Liver (tissue), 9 donors: ENCODE results near the gene LCN6. TPM values are rescaled to one million over a fixed set of nuclear protein-coding genes. Genes with fewer than 3 reads are reported as not detected.
A peak's percentile ranks its signal among the peaks of the same experiment; 100 is the strongest.

ENCODE experiments used
- DNase-seq: peaks from one replicate; pipeline ENCODE4 v3.0.0-alpha.2; 2017; ENCODE audit warnings: low spot score
- H3K27ac ChIP-seq, 2 donors: one replicate each; pipeline ENCODE4 v1.7.0; 2013; ENCODE audit warnings: inconsistent platforms in 2 of 2, low read length in 2 of 2, control low read depth in 1 of 2, low read depth in 1 of 2, mild to moderate bottlenecking in 1 of 2
- H3K27me3 ChIP-seq, 4 donors: one replicate each; pipeline versions ENCODE4 v1.6.1 to v1.7.0; 2013; ENCODE audit warnings: low read length in 3 of 4, inconsistent platforms in 1 of 4, mild to moderate bottlenecking in 1 of 4, moderate library complexity in 1 of 4; ENCODE audit not compliant: control insufficient read depth in 4 of 4, insufficient read depth in 4 of 4
- H3K36me3 ChIP-seq, 4 donors: one replicate each; pipeline versions ENCODE4 v1.6.1 to v1.7.0; 2013; ENCODE audit warnings: low read length in 3 of 4, mild to moderate bottlenecking in 3 of 4, low read depth in 1 of 4, moderate library complexity in 1 of 4; ENCODE audit not compliant: control insufficient read depth in 4 of 4, insufficient read depth in 3 of 4
- H3K4me1 ChIP-seq, 4 donors: one replicate each; pipeline versions ENCODE4 v1.6.1 to v1.7.0; 2013; ENCODE audit warnings: low read length in 3 of 4, mild to moderate bottlenecking in 3 of 4, moderate library complexity in 1 of 4; ENCODE audit not compliant: control insufficient read depth in 4 of 4, insufficient read depth in 4 of 4
- H3K4me3 ChIP-seq, 3 donors: one replicate each; pipeline versions ENCODE4 v1.6.1 to v1.7.0; 2013; ENCODE audit warnings: low read length in 3 of 3, control low read depth in 1 of 3, low read depth in 1 of 3, mild to moderate bottlenecking in 1 of 3
- H3K9ac ChIP-seq, 2 donors: one replicate each; pipeline ENCODE4 v1.7.0; 2013; ENCODE audit warnings: low read length in 2 of 2, mild to moderate bottlenecking in 2 of 2, moderate library complexity in 2 of 2, control low read depth in 1 of 2, low read depth in 1 of 2
- H3K9me3 ChIP-seq, 4 donors: one replicate each; pipeline versions ENCODE4 v1.6.1 to v1.7.0; 2013; ENCODE audit warnings: low read length in 3 of 4; ENCODE audit not compliant: control insufficient read depth in 4 of 4
- ATF3 ChIP-seq: IDR thresholded peaks from 2 replicates; pipeline ENCODE4 v1.6.1; 2016; ENCODE audit warnings: antibody characterized with exemption
- EGR1 ChIP-seq, 2 donors: IDR thresholded peaks; 2 replicates each; pipeline ENCODE4 v1.6.1; 2016 to 2018; ENCODE audit warnings: antibody characterized with exemption in 2 of 2, low read depth in 2 of 2
- FOXA1 ChIP-seq: IDR thresholded peaks from 2 replicates; pipeline ENCODE4 v1.6.1; 2016; ENCODE audit warnings: antibody characterized with exemption
- FOXA2 ChIP-seq: IDR thresholded peaks from 2 replicates; pipeline ENCODE4 v1.6.1; 2016; ENCODE audit warnings: antibody characterized with exemption
- GABPA ChIP-seq, 2 donors: IDR thresholded peaks in 1 of 2; conservative IDR thresholded peaks in 1 of 2; 2 replicates each; pipeline ENCODE4 v1.6.1; 2016; ENCODE audit warnings: antibody characterized with exemption in 2 of 2, mild to moderate bottlenecking in 1 of 2, moderate library complexity in 1 of 2
- HNF4A ChIP-seq, 2 donors: conservative IDR thresholded peaks; 2 replicates each; pipeline ENCODE4 v1.6.1; 2016; ENCODE audit warnings: antibody characterized with exemption in 2 of 2, mild to moderate bottlenecking in 2 of 2
- HNF4G ChIP-seq: IDR thresholded peaks from 2 replicates; pipeline ENCODE4 v1.6.1; 2016; ENCODE audit warnings: antibody characterized with exemption
- MAX ChIP-seq: IDR thresholded peaks from 2 replicates; pipeline ENCODE4 v1.6.1; 2016; ENCODE audit warnings: antibody characterized with exemption
- NR2F2 ChIP-seq: IDR thresholded peaks from 2 replicates; pipeline ENCODE4 v1.6.1; 2016; ENCODE audit warnings: antibody characterized with exemption
- RAD21 ChIP-seq, 2 donors: IDR thresholded peaks; 2 replicates each; pipeline ENCODE4 v1.6.1; 2016; ENCODE audit warnings: antibody characterized with exemption in 2 of 2, mild to moderate bottlenecking in 2 of 2
- SP1 ChIP-seq: IDR thresholded peaks from 2 replicates; pipeline ENCODE4 v1.6.1; 2018; ENCODE audit warnings: antibody characterized with exemption, mild to moderate bottlenecking
- TAF1 ChIP-seq: conservative IDR thresholded peaks from 2 replicates; pipeline ENCODE4 v1.6.1; 2016; ENCODE audit warnings: antibody characterized with exemption, mild to moderate bottlenecking
- YY1 ChIP-seq: IDR thresholded peaks from 2 replicates; pipeline ENCODE4 v1.6.1; 2016; ENCODE audit warnings: antibody characterized with exemption, mild to moderate bottlenecking
- WGBS: extraction: QIAGEN DNeasy Blood & Tissue Kit; methylation state at CpG from one replicate; pipeline ENCODE4 v1.1.7; 2013; 5-methylcytosine and 5-hydroxymethylcytosine counted together
- polyA plus RNA-seq, 2 donors: library from polyadenylated mRNA; stranded (reverse) in 1 of 2; unstranded in 1 of 2; fragments of 200-250 nt in 1 of 2; fragments of >200 nt in 1 of 2; fragmentation: Nextera tagmentation in 1 of 2; extraction: Ambion mirVana in 1 of 2; gene quantifications; one replicate each; pipeline versions ENCODE4 v1.2.1 to v1.2.3, GENCODE V29; 2013 to 2015
- total RNA-seq, 2 donors: library from RNA; depleted of rRNA; stranded (reverse); fragments of >200 nt; gene quantifications; one replicate each; pipeline ENCODE4 v1.2.3, GENCODE V29; 2014
- TF ChIP-seq, protein P1 (sequence below): fragments of 150-350 bp; IDR thresholded peaks from 2 replicates; pipeline ENCODE4 v1.5.1; 2017; ENCODE audit warnings: improper control_type of control experiment, low read depth, low read length; ENCODE audit not compliant: missing input control
- TF ChIP-seq, protein P2 (sequence below): IDR thresholded peaks from 2 replicates; pipeline ENCODE4 v1.6.1; 2016; ENCODE audit warnings: antibody characterized with exemption
- donor health status: healthy.
- donor health status: healthy.
- donor health status: healthy.
- donor health status: healthy.
- donor health status: healthy.

Gene LCN6
- total and polyA plus RNA-seq, 4 donors, result 0.14 to 0.32 TPM; not detected in 2

- Histone ChIP-seq H3K27me3 (no peaks in the 10 kb centered on the region), H3K36me3 (no peaks in the 10 kb centered on the region), H3K9me3 (no peaks in the 10 kb centered on the region), H3K27ac (no peak overlapping the region), H3K4me1 (peaks cover 0 to 37% (median 30%) of the 10 kb centered on the region in 4 donors), H3K9ac (no peak overlapping the region), H3K4me3 (no peak overlapping the region)
- 65% methylated on average over 9 of the region's 9 CpGs for WGBS
- no peak for DNase-seq
- no peak for TF ChIP-seq FOXA1
- TF ChIP-seq RAD21 (IDR thresholded peaks at IDR 0.05), result peak; percentile 26 to 42
- TF ChIP-seq, protein P1, sequence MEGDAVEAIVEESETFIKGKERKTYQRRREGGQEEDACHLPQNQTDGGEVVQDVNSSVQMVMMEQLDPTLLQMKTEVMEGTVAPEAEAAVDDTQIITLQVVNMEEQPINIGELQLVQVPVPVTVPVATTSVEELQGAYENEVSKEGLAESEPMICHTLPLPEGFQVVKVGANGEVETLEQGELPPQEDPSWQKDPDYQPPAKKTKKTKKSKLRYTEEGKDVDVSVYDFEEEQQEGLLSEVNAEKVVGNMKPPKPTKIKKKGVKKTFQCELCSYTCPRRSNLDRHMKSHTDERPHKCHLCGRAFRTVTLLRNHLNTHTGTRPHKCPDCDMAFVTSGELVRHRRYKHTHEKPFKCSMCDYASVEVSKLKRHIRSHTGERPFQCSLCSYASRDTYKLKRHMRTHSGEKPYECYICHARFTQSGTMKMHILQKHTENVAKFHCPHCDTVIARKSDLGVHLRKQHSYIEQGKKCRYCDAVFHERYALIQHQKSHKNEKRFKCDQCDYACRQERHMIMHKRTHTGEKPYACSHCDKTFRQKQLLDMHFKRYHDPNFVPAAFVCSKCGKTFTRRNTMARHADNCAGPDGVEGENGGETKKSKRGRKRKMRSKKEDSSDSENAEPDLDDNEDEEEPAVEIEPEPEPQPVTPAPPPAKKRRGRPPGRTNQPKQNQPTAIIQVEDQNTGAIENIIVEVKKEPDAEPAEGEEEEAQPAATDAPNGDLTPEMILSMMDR, result peak; percentile 20
- no peak for TF ChIP-seq TAF1
- TF ChIP-seq, protein P2, sequence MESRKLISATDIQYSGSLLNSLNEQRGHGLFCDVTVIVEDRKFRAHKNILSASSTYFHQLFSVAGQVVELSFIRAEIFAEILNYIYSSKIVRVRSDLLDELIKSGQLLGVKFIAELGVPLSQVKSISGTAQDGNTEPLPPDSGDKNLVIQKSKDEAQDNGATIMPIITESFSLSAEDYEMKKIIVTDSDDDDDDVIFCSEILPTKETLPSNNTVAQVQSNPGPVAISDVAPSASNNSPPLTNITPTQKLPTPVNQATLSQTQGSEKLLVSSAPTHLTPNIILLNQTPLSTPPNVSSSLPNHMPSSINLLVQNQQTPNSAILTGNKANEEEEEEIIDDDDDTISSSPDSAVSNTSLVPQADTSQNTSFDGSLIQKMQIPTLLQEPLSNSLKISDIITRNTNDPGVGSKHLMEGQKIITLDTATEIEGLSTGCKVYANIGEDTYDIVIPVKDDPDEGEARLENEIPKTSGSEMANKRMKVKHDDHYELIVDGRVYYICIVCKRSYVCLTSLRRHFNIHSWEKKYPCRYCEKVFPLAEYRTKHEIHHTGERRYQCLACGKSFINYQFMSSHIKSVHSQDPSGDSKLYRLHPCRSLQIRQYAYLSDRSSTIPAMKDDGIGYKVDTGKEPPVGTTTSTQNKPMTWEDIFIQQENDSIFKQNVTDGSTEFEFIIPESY, result no peak
These were observed 36.1 kb upstream of the LCN6 start for GRCh38 chr9:136784249-136784996.

DNA sequence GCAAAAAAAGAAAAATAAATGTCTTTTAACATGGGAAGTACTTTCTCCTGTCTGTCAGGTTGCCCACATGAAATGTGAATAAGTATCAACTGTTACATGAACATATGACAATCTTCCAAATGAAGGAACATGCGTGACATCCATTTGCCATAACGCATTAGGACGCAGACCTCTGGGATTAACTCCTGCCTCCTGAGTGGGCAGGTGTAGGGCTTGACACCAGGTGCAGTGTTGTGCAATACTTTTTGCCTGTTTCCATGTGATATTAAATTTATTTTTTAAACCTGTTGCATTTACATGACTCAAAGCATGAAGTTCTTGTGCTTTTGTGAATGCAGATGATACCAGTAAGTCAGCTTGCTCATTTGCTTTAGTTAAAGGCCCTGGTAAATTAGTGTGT, 34.1 kb upstream of the LCN6 start:
- no peaks in the 10 kb centered on the region for H3K36me3 ChIP-seq
- TF ChIP-seq HNF4G, result no peak
- no peak for TF ChIP-seq HNF4A (conservative IDR thresholded peaks at IDR 0.05)
- no peak for TF ChIP-seq FOXA1
- H3K27me3 ChIP-seq, result no peaks in the 10 kb centered on the region
- H3K4me3 ChIP-seq, result no peak overlapping the region
- whole genome bisulfite sequencing, result 95% methylated on average over 3 of the region's 3 CpGs
- no peaks in the 10 kb centered on the region for H3K9me3 ChIP-seq
- no peak for DNase-seq
- H3K4me1 ChIP-seq, result peaks cover 0 to 19% (median 15%) of the 10 kb centered on the region in 4 donors
- no peak overlapping the region for H3K27ac ChIP-seq
- H3K9ac ChIP-seq, result no peak overlapping the region

GRCh38 chr9:136779808-136780207, 31.5 kb upstream of the LCN6 start:
- Histone ChIP-seq H3K9ac (no peak overlapping the region), H3K9me3 (no peaks in the 10 kb centered on the region), H3K4me3 (no peak overlapping the region), H3K27ac (no peak overlapping the region), H3K27me3 (no peaks in the 10 kb centered on the region), H3K36me3 (no peaks in the 10 kb centered on the region), H3K4me1 (peaks cover 0 to 2% (median 0%) of the 10 kb centered on the region in 4 donors)
- DNase-seq, result no peak
- 93% methylated on average over 5 of the region's 5 CpGs for WGBS
- TF ChIP-seq YY1 (no peak), MAX (no peak), FOXA2 (no peak), HNF4A (conservative IDR thresholded peaks at IDR 0.05) (no peak), NR2F2 (no peak), TAF1 (no peak), FOXA1 (no peak), GABPA (IDR thresholded peaks at IDR 0.05 in 1 of 2, conservative IDR thresholded peaks at IDR 0.05 in 1 of 2) (no peak), EGR1 (IDR thresholded peaks at IDR 0.05; ENCODE audit: low read depth in 2 of 2) (no peak), ATF3 (no peak), HNF4G (no peak), SP1 (no peak)
- TF ChIP-seq, protein P2, result no peak
- TF ChIP-seq, protein P1, result no peak
